AG09319 (cell line): ENCODE measurements around the gene GNAT2.

Experiments
- DNase-seq: peaks from one replicate; pipeline ENCODE4 v3.0.0-alpha.2; 2010; ENCODE audit warnings: low read depth; ENCODE audit errors: extremely low read depth
- CTCF ChIP-seq: IDR thresholded peaks from 2 replicates; pipeline ENCODE4 v1.5.1; 2011; ENCODE audit warnings: low read depth, mild to moderate bottlenecking, inconsistent platforms, low read length, moderate library complexity

Gene GNAT2

GRCh38 chr1:109598156-109598555 lies 21.3 kb downstream of the GNAT2 start:
- no peak for DNase-seq
- TF ChIP-seq CTCF: no peak

GRCh38 chr1:109595531-109595930 lies 23.9 kb downstream of the GNAT2 start:
- DNase-seq: no peak
- TF ChIP-seq CTCF: no peak

GRCh38 chr1:109592916-109593315 lies 26.5 kb downstream of the GNAT2 start:
- no peak for TF ChIP-seq CTCF
- no peak for DNase-seq

GRCh38 chr1:109589679-109590078 lies 29.7 kb downstream of the GNAT2 start:
- TF ChIP-seq CTCF: no peak
- DNase-seq: no peak

- DNase-seq: no peak
- no peak for TF ChIP-seq CTCF
Measured at GRCh38 chr1:109589177-109589576, 30.2 kb downstream of the GNAT2 start.

- no peak for DNase-seq
Measured at GRCh38 chr1:109586055-109586454, 33.4 kb downstream of the GNAT2 start.

GRCh38 chr1:109584766-109585165 lies 34.6 kb downstream of the GNAT2 start:
- no peak for DNase-seq
- TF ChIP-seq CTCF: no peak

More at GRCh38 chr1:109586055-109586454, 33.4 kb downstream of the GNAT2 start:
- TF ChIP-seq CTCF: no peak

GRCh38 chr1:109582021-109582420 lies 37.4 kb downstream of the GNAT2 start:
- no peak for DNase-seq
- no peak for TF ChIP-seq CTCF
